Measurements from ENCODE around the gene HIBCH. TPM values are rescaled to one million over a fixed set of nuclear protein-coding genes. Genes with fewer than 3 reads are reported as not detected.
"Not testable (repeated sequence)": the region's sequence is repeated elsewhere in the genome, so short reads cannot be mapped to it uniquely, and the experiment has no call there.

The HIBCH gene
- polyA plus RNA-seq, 1 of the 3 experiments (the other 2 are of a cell fraction): 8.4 TPM

GRCh38 chr2:190336420-190336819, 16.8 kb upstream of the HIBCH start:
- Histone ChIP-seq H3K27ac (ENCODE audit: low read depth in 2 of 2, low read length in 1 of 2) (no peak overlapping the region), H3K27me3 (ENCODE audit: insufficient read depth) (no peaks in the 10 kb centered on the region), H3K9me3 (no peaks in the 10 kb centered on the region), H3K79me2 (ENCODE audit: insufficient read depth) (no peaks in the 10 kb centered on the region), H3K9ac (no peak overlapping the region), H3K4me2 (no peak overlapping the region), H3K36me3 (replicated peaks in 1 of 2; ENCODE audit: control insufficient read depth in 1 of 2, insufficient read depth in 2 of 2, low read length in 1 of 2) (no peaks in the 10 kb centered on the region), H2AFZ (ENCODE audit: low read depth) (no peak overlapping the region), H3K4me3 (ENCODE audit: low read depth in 2 of 2, low read length in 1 of 2) (no peak overlapping the region), H3F3A (replicated peaks; ENCODE audit: insufficient read depth) (peaks cover under 1% of the 10 kb centered on the region), H3K9me2 (no peaks in the 10 kb centered on the region), H4K20me1 (ENCODE audit: insufficient read depth) (no peaks in the 10 kb centered on the region), H3K4me1 (ENCODE audit: control insufficient read depth in 1 of 2, insufficient read depth in 2 of 2, low read depth in 1 of 2, low read length in 1 of 2) (no peaks in the 10 kb centered on the region)
- TF ChIP-seq POLR2AphosphoS5 (IDR thresholded peaks at IDR 0.05; ENCODE audit: low read depth, low read length) (no peak), EP300 (IDR thresholded peaks at IDR 0.05; ENCODE audit: borderline replicate concordance in 1 of 2, low read depth in 1 of 2, low read length in 1 of 2) (no peak), MAX (IDR thresholded peaks at IDR 0.05; ENCODE audit: low read depth) (no peak), GABPA (IDR thresholded peaks at IDR 0.05; ENCODE audit: low read depth) (no peak), PBX3 (IDR thresholded peaks at IDR 0.05) (no peak), CTCF (IDR thresholded peaks at IDR 0.05) (no peak), MXI1 (IDR thresholded peaks at IDR 0.05; ENCODE audit: low read depth, low read length) (no peak), FOXJ3 (CRISPR knock-in tag; IDR thresholded peaks at IDR 0.05) (no peak), USF1 (IDR thresholded peaks at IDR 0.05; ENCODE audit: borderline replicate concordance, low read depth) (no peak)
- DNase-seq: no peak
- POLR2A ChIA-PET: no interaction called here
- 87% methylated on average over 2 of the region's 2 CpGs for WGBS (ENCODE audit: low lambda C conversion rate)
- CTCF ChIA-PET: no interaction called here

GRCh38 chr2:190335584-190335983, 16.0 kb upstream of the HIBCH start:
- H3K36me3 ChIP-seq (replicated peaks in 1 of 2; ENCODE audit: control insufficient read depth in 1 of 2, insufficient read depth in 2 of 2, low read length in 1 of 2); H3F3A ChIP-seq (replicated peaks; ENCODE audit: insufficient read depth); DNase-seq; H3K9ac ChIP-seq; H3K27me3 ChIP-seq (ENCODE audit: insufficient read depth); H3K9me3 ChIP-seq; H3K9me2 ChIP-seq; H3K27ac ChIP-seq (ENCODE audit: low read depth in 2 of 2, low read length in 1 of 2); H3K4me3 ChIP-seq (ENCODE audit: low read depth in 2 of 2, low read length in 1 of 2); H3K4me2 ChIP-seq; H3K79me2 ChIP-seq (ENCODE audit: insufficient read depth); CTCF ChIA-PET; H2AFZ ChIP-seq (ENCODE audit: low read depth); H3K4me1 ChIP-seq (ENCODE audit: control insufficient read depth in 1 of 2, insufficient read depth in 2 of 2, low read depth in 1 of 2, low read length in 1 of 2); H4K20me1 ChIP-seq (ENCODE audit: insufficient read depth); POLR2A ChIA-PET: not testable (repeated sequence)
- 97% methylated on average over 4 of the region's 4 CpGs for WGBS (ENCODE audit: low lambda C conversion rate)

Data from SK-N-SH (cell line).